KOPT-K1 (cell line): Measurements from ENCODE around the gene NOD2.

Experiments used
- H3K27ac ChIP-seq: fragments of 200-600 bp; sonication (generic); 2 replicates; pipeline ENCODE4 v1.5.1; 2016; ENCODE audit warnings: antibody characterized with exemption, mild to moderate bottlenecking, low read depth, low read length; ENCODE audit not compliant: poor library complexity, severe bottlenecking
- H3K36me3 ChIP-seq: fragments of 200-600 bp; sonication (generic); 2 replicates; pipeline ENCODE4 v1.5.1; 2017; ENCODE audit warnings: antibody characterized with exemption, mild to moderate bottlenecking, low read length, moderate library complexity; ENCODE audit not compliant: insufficient read depth
- H3K9me3 ChIP-seq: fragments of 200-600 bp; sonication (generic); 2 replicates; pipeline ENCODE4 v1.5.1; 2017; ENCODE audit warnings: antibody characterized with exemption, low read length, mild to moderate bottlenecking; ENCODE audit not compliant: insufficient read depth, poor library complexity, severe bottlenecking

Gene NOD2

GRCh38 chr16:50695017-50696000 is 1.9 kb downstream of the NOD2 start:
- Histone ChIP-seq H3K27ac (no peak overlapping the region), H3K36me3 (no peaks in the 10 kb centered on the region), H3K9me3 (no peaks in the 10 kb centered on the region)

- no peaks in the 10 kb centered on the region for H3K9me3 ChIP-seq
- no peaks in the 10 kb centered on the region for H3K36me3 ChIP-seq
- H3K27ac ChIP-seq = no peak overlapping the region
Measured at GRCh38 chr16:50696126-50696525, 2.7 kb downstream of the NOD2 start.

GRCh38 chr16:50696575-50697420 is 3.4 kb downstream of the NOD2 start:
- H3K27ac ChIP-seq = no peak overlapping the region
- no peaks in the 10 kb centered on the region for H3K36me3 ChIP-seq

GRCh38 chr16:50697421-50697715 is 4.0 kb downstream of the NOD2 start:
- no peaks in the 10 kb centered on the region for H3K36me3 ChIP-seq
- no peak overlapping the region for H3K27ac ChIP-seq

More at GRCh38 chr16:50696575-50697420, 3.4 kb downstream of the NOD2 start:
- no peaks in the 10 kb centered on the region for H3K9me3 ChIP-seq

GRCh38 chr16:50697881-50698767 is 4.7 kb downstream of the NOD2 start:
- Histone ChIP-seq H3K27ac (no peak overlapping the region), H3K36me3 (no peaks in the 10 kb centered on the region), H3K9me3 (no peaks in the 10 kb centered on the region)

More at GRCh38 chr16:50697421-50697715, 4.0 kb downstream of the NOD2 start:
- H3K9me3 ChIP-seq = no peaks in the 10 kb centered on the region

- Histone ChIP-seq H3K27ac (no peak overlapping the region), H3K36me3 (no peaks in the 10 kb centered on the region), H3K9me3 (peaks cover 11% of the 10 kb centered on the region)
Measured at GRCh38 chr16:50699326-50700159, 6.1 kb downstream of the NOD2 start.

- Histone ChIP-seq H3K27ac (no peak overlapping the region), H3K36me3 (no peaks in the 10 kb centered on the region), H3K9me3 (peaks cover 30% of the 10 kb centered on the region)
Measured at GRCh38 chr16:50702725-50703124, 9.3 kb downstream of the NOD2 start.

- Histone ChIP-seq H3K9me3 (peaks cover 30% of the 10 kb centered on the region), H3K36me3 (no peaks in the 10 kb centered on the region), H3K27ac (no peak overlapping the region)
Measured at GRCh38 chr16:50704245-50704644, 10.8 kb downstream of the NOD2 start.

- Histone ChIP-seq H3K36me3 (no peaks in the 10 kb centered on the region), H3K9me3 (peaks cover 30% of the 10 kb centered on the region), H3K27ac (no peak overlapping the region)
Measured at GRCh38 chr16:50705436-50706110, 12.2 kb downstream of the NOD2 start.

- Histone ChIP-seq H3K36me3 (no peaks in the 10 kb centered on the region), H3K27ac (no peak overlapping the region), H3K9me3 (peaks cover 30% of the 10 kb centered on the region)
Measured at GRCh38 chr16:50706250-50706649, 12.8 kb downstream of the NOD2 start.

- Histone ChIP-seq H3K27ac (no peak overlapping the region), H3K36me3 (no peaks in the 10 kb centered on the region)
Measured at GRCh38 chr16:50708373-50709060, 15.1 kb downstream of the NOD2 start.

GRCh38 chr16:50709061-50709684 is 15.8 kb downstream of the NOD2 start:
- H3K36me3 ChIP-seq = no peaks in the 10 kb centered on the region
- no peak overlapping the region for H3K27ac ChIP-seq
- peaks cover 23% of the 10 kb centered on the region for H3K9me3 ChIP-seq

More at GRCh38 chr16:50708373-50709060, 15.1 kb downstream of the NOD2 start:
- peaks cover 30% of the 10 kb centered on the region for H3K9me3 ChIP-seq

GRCh38 chr16:50709980-50710379 is 16.6 kb downstream of the NOD2 start:
- peaks cover 15% of the 10 kb centered on the region for H3K9me3 ChIP-seq
- H3K36me3 ChIP-seq = no peaks in the 10 kb centered on the region
- H3K27ac ChIP-seq = no peak overlapping the region
